HG03520 (cell line): ENCODE data around the gene ZNF280B.
A peak's percentile ranks its signal among the peaks of the same experiment; 100 is the strongest.

Source experiments
- ATAC-seq: cut with Tn5 transposase; IDR thresholded peaks from one replicate; pipeline ENCODE4 v1.9.1; 2021; ENCODE audit warnings: mild to moderate bottlenecking, moderate library complexity; ENCODE audit not compliant: unreplicated experiment

The ZNF280B gene, protein sequence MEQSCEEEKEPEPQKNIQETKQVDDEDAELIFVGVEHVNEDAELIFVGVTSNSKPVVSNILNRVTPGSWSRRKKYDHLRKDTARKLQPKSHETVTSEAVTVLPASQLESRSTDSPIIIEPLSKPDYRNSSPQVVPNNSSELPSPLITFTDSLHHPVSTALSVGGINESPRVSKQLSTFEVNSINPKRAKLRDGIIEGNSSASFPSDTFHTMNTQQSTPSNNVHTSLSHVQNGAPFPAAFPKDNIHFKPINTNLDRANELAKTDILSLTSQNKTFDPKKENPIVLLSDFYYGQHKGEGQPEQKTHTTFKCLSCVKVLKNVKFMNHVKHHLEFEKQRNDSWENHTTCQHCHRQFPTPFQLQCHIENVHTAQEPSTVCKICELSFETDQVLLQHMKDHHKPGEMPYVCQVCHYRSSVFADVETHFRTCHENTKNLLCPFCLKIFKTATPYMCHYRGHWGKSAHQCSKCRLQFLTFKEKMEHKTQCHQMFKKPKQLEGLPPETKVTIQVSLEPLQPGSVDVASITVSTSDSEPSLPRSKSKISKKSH

DNA sequence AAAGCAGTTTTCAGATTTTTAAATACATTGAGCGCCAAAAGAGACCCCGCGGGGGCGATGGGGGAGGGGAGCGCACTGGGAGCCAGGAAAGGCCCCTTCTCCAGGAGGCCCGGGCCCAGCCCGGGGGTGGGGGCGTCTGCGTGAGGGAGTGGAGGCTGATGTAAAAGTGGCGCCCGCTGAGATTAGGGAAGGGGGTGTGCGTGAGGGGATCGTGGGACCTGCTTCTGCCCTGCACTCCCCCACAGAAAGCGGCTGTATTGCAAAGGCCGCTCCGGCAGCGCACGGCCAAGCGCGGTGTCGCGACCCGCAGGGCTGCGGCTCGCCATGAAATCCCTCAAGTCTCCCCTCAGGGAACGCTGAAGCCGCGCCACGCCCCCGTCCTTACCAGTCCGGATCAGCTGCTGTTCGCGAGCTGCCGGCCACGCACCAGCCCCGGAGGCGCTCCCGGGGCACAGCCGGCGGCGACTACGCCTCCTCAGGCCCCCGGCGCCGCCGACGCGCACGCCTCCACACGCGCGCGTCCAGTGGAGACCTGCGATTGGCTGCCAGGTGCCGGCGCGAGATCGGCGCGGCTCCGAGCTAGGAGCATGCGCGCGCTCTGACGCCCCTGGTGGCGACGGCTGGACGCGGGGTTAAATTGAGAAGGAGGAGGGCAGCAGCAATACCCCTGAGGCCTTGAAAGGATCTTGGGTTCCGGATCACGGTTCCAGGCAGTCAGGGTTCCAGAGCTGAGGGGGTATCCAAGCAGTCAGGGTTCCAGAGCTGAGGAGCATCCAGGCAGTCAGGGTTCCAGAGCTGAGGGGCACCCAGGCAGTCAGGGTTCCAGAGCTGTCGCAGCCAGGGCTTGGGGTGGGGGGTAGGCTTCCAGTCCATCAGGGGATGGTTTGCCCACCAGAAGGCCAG lies at the start of gene ZNF280B:
Gene ZNF280B (minus strand): TSS at position 469 of the 903 bp plus-strand sequence. CDS start 19,344 bp downstream, outside the sequence.
- ATAC-seq, result peak; percentile 69

DNA sequence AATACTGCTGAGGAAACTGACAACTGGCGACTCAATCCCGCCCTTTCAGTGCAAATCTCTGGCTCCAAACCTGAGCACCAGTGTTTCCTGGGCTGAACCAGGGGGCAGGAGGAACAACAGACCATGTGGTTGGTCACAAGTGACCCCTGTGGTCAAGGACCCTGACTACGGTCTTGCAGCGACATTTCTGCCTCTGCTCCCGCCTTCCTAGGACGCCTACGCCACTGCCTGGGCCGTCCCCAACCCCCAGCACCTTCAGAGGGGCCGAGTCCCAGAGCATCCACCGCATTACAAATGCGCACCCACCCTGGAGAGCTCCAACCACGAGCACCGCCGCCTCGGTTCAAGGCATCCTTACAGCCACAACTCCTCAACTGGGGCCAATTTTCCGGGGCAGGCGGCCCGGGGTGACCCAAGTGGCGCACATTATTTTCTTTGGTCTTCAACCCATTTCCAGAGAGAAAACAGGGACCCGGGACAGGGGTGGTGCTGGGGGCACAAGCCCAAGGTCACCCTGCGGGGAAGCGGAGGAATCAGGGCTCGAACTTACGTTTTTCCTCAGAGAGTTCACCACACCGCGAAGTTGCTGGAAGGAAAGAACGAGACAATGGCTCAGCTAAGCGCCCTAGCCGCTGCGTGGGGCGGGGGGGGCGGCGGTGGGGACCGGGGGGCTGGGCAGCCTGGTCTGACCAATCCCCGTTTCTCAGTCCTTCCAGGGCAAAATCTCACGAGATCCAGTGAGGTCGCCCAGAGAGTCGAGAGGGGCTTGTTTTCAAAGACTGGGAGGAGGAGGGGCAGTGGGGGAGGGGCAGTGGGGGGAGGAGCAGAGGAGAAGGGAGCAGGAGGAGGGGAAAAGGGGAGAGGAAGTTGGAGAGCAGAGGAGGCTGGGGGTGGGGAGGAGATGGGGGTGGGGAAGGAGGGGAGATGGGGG lies 48.7 kb upstream of the ZNF280B start:
- ATAC-seq, result no peak

DNA sequence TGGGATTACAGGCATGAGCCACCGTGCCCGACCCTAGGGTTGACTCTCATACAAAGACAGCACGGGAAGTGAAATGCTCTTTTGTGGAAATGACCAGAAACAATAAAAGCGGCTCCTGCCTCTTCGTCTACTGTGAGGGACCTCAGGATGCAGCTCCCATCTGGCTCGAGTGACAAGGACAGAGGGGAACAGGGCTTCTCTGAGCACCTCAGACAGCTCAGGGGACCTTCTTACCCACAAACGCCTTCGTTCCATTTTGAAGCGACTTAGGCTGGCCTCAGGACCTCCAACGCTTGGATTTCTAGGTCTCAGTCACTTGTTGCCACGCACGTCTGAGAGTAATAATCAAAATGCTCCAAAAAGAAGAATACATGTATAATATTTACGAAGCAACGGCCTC lies 48.0 kb upstream of the ZNF280B start:
- no peak for ATAC-seq

DNA sequence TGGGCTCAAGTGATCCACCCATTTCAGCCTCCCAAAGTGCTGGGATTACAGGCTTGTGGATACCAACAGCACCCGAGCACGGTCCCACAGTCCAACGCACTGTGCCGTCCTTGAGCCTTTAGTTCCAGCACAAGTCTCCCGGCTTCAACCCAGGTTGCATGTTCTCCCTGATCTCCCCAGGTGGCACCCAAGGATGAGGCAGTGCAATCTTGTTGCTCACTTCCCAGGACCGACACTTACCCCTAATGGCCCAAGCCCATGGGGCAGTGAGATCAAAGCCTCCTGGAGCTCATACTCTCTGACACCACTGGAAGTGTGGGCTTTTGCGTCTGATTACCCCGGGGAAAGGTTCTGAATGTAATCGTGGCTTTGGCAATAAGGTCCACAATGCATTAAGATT lies 47.1 kb upstream of the ZNF280B start:
- no peak for ATAC-seq

DNA sequence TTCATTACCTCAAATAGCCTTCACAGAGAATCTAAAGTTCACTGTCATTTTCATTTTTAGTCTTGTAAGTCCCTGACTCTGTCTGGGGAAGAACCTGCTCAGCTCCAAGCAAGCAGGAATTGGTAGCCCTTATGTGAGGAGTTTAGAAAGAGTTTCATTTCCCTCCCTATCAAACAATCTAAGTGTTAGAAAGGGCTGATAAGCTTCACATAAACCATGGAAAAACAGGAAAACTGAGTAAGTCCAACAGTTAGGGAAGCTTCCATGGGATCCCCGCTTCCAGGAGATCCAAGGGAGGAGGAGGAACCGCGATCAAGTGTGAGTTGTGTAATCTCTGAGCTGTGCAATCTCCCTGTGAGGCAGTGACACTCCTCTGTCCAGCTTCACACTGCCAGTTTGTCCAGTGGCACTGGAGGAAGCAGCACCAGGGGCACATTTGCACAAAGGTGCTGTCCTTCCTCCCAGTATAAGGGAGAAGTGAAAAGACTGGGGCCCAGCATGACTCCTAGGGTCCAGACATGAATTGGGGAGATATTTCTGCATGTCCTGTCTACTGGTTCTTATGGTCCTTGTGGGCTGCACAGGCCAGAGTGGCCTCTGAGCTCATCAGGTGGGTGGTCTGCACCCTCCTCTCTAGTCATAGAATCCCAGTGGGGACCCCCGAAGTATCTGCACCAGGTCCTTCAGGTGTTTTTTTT lies 46.2 kb upstream of the ZNF280B start:
- no peak for ATAC-seq

DNA sequence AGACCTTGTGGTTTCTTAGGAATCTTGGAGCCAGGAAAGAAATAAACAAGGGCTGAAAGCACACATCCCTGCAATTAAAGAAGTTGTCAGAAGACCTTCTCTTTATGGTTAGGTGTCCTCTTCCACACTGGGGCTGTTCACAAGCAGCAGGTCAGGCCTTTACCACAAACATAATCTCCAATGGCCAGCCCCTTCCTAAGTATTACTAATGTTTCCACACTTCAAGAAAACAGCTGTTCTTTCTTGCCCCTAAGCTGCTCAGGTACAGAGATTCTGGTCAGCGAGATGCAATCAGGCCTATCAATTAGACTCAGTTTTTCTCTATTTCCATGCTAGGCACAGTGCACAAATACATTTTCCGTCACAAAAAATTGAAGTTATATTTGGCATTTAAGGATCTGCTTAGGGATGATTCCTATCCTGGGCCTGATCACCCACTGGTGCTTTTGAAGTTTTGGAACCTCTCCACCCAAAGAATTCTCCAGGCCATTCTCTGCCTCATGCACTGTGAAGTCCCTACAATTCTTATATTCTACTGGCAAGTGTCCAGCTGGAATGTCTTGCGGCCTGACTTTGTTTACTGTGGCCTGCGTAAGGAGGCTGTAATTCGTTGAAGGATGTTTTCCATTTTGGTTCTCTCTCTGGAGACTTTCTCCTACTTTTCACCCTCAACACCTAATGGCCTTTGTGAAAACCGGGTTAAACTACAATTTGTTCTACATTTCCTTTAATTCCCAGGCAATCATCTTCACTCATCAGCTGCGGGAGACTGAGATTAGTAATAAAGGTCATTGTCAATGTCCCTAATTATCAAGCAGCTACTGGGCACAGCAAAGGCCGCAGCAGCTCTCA lies 45.4 kb upstream of the ZNF280B start:
- no peak for ATAC-seq

DNA sequence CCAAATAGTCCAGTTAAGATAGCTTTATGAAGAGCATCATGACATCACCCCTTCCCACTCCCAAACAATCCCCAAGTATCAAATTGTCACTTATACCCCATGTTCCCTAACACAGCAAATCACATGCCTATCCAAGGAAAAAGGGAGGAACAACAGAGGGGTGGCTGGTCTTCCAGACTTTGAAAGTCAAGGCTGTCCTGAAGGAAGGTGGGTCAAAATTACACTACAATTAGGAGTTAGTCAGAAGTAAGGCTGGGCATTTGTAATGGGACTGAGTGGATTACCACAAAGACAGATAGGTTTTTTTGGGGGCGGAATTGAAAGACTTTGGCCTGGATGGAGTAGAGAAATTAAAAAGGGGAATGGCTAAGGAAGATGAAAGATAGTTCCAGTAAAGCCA lies 44.6 kb upstream of the ZNF280B start:
- ATAC-seq, result no peak

DNA sequence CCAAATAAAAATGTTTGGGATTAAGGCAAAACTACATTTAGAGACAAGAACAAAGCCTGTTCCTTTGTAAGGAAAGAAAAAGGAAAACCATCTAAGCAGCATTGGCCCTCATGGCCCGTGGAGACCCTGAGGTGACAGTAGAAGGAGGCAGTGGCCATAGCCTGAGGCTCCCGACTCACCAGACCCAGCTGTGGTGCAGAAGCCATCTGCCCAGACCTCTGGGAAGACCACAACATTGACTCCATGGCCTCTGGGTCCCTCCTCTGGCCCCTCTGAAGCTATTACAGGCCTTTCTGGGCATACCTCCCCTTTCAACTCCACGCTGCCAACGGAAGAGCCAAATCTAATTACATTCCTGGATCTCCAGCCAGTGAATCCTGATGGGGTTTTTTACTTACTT lies 44.1 kb upstream of the ZNF280B start:
- no peak for ATAC-seq

DNA sequence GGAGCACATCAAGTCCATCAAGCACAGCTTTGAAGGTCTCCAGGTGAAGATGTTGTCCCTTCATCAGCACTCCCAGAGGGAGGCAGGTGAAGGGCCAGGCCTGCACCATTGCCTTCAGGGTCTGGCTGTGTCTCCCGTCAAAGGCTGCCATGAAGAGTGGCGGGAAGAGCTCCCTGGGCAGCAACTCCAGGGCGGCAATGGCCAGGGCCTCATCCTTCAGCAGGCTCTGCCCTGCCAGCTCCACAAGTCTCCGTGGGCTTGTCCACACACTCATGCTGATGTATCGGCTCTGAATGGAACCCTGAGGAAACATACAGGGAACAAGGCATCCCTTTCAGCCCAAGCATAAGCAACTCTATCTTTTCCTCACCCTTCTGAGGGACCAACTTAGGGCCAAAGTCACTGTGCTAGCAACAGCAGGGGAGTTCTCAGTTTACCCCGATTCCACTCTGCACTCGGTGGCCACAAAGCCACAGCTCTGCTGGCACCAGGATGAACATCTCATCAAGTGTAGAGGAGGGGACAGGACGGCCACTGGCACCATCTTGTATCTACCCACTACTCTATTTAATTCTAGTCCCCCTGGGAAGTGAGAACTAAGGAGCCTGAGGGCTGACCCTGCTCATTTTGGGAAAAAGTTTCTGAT lies 42.4 kb upstream of the ZNF280B start:
- no peak for ATAC-seq

DNA sequence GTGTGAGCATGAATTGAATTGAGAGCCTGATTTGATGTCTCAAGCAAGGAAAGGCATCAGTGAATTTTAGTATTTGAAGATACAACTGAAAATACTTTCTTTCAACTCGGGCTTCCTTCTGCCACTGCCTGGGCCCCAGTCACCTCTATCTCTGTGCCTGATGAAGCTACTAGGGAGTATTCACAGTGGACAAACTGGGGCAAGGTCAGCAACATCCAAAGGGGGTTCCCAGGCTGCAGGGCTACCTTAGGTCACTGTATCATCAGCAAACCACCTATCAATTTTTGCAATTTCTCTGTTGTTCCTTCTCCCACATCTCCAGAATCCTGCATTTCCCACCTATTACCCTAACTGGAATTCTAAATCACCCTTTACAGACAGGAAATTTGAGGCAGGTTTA lies 40.4 kb upstream of the ZNF280B start:
- no peak for ATAC-seq

DNA sequence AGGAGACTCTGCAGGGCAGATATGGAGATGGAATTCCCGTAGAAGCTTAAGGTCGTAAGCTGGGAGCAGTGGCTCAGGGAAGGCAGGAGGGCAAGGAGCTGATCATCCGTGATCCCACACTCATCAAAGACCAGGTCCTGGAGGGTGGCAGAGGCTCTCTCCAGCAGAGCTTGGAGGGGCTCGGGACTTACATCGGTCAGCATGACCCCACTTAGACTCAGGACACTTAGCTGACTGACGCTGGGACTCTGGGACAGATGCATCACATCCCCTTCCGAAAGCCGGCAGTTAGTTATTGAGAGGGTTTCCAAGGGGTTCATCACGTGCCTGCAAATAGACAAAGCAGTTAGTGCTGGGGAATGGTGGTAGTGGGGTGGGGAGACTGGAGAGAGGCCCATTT lies 39.8 kb upstream of the ZNF280B start:
- no peak for ATAC-seq

DNA sequence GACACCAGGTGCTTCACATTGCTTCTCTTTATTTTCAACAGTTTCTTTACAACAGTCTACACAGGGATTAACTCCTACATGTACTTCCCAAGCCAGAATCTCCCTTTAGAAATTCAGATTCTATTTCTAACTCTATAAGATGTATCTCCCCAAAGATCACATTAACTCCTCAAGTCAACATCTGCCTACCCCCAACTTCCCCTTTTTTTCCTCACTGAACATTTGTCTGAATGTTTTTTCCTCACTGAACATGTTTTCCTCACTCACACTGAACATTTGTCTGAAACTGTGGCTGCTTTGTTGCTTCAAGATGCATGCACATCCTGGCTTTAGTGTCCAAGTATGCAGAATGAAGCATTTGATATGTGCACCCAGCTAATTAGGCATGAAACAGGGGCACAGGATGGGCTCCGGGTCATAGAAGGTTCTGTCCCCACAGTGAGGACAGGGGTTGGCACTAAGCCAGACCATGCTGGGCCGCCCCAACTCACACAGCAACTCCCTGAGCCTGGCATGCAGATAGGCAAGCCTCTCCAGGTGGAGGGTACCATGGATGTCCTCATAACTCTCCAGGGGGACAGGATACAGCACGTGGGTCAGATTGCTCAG lies 39.3 kb upstream of the ZNF280B start:
- no peak for ATAC-seq

DNA sequence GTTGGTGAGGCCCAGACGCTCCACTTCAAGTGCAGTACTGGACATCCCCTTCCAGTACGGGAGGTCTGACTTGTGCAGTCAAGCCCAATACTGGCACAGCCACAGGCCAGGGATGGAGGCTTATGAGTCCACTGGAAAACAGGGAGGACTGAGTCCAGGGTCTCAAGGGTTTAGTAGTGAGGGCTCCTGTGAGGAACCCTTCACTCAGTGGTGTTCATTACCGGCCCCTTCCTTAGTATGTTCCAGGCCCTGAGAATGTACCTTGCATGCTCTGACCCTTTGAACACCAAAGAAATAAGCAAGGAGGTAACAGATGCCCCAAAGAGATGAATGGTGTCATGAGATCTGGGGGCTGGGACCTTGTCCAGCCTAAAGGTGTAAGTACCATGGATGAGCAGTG lies 38.7 kb upstream of the ZNF280B start:
- no peak for ATAC-seq

DNA sequence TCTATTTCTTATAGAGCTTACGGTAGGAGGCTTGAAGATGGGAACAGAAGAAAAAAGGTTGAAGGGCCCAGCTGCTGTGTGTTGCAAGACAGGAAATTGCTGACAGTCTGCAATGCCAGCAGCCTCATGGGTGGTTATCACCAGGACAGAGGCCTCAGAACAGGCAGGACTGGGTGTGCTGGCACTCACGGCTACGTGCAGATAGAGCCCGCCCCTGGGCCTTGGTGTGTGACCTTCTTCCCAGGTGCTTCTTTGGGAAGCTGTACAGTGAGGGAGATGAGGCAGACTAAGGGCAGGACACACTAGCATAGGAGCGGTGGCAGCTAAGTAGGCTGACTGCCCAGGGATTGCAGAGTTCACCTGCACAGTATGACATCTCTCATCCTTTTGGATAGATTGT lies 37.9 kb upstream of the ZNF280B start:
- ATAC-seq, result no peak

DNA sequence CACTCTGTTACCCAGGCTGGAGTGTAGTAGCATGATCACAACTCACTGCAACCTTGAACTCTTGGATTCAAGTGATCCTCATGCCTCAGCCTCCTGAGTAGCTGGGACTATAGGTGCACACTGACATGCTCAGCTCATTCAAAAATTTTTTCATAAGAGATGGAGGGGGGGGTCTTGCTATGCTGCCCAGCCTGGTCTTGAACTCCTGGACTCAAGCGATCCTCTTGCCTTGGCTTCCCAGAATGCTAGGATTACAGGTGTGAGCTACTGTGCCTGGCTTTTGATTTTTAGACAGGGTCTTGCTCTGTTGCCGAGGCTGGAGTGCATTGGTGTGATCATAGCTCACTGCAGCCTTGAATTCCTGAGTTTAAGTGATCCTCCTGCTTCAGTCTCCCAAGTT lies 36.5 kb upstream of the ZNF280B start:
- ATAC-seq, result no peak

DNA sequence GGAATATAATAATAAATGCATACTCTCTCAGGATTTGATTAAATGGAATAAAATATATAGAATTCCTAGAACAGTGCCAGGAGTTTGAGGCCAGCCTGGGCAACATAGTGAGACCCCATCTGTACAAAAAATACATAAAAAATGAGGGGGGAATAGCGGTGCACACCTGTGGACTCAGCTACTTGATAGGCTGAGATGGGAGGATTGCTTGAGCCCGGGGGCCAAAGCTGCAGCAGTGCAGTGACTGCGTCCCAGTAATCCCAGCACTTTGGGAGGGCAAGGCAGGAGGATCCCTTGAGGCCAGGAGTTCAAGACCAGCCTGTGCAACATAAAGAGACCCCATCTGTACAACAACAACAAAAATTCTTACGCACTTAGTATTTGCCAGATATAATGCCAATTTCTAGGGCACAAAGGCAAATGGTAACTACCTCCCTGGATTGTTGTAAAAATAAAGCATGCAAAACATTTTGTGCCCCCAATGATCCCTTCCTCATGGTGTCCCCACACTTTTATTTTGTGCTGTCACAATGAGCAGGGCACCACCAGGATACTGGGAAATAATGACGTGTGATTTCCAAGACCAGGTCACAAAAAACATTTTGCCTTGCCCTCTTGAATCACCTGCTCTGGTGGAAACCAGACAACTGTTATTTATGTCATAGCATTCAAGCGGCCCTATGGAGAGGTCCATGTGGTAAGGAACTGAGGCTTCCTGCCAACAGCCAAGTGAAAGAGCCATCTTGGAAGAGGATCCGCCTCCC lies 29.9 kb upstream of the ZNF280B start:
- no peak for ATAC-seq

DNA sequence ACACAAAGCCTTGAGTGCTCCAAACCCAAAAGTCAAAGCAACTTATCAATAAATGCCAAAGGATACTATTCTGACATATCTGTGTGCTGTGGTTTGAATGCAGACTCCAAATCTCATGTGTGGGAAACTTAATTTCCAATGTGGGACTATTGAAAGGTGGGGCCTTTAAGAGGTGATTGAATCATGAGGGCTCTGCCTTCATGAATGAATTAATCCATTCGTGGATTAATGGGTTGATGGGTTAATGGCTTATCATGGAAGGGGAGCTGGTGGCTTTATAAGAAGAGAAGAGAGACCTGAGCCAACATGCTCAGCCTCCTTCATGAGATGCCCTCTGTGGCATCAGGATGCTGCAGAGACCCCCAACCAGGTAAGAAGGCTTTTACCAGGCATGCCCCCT lies 28.4 kb upstream of the ZNF280B start:
- no peak for ATAC-seq
